Heart left ventricle (tissue), 16 donors: ENCODE results near the gene PARS2. TPM values are rescaled to one million over a fixed set of nuclear protein-coding genes. Genes with fewer than 3 reads are reported as not detected.
A peak's percentile ranks its signal among the peaks of the same experiment; 100 is the strongest.

Experiments
- ATAC-seq, 4 donors: fragments of 200-7000 bp; cut with Tn5 transposase; one replicate each; pipeline ENCODE4 v1.9.1; 2020 to 2022; ENCODE audit warnings: moderate library complexity in 4 of 4, mild to moderate bottlenecking in 3 of 4, moderate number of reproducible peaks in 1 of 4
- DNase-seq, 5 donors: peaks; one replicate each; pipeline ENCODE4 v3.0.0-alpha.2; 2020
- H3K27ac ChIP-seq, 12 donors: fragments of 200-600 bp; sonication (generic) in 4 of 12; one replicate each; pipeline versions ENCODE4 v1.5.0 to v1.8.0; 2016 to 2022; ENCODE audit warnings: mild to moderate bottlenecking in 2 of 12
- H3K27me3 ChIP-seq, 9 donors: fragments of 200-600 bp; sonication (generic) in 2 of 9; one replicate each; pipeline versions ENCODE4 v1.5.1 to v1.8.0; 2016 to 2022; ENCODE audit warnings: mild to moderate bottlenecking in 3 of 9
- H3K36me3 ChIP-seq, 9 donors: fragments of 200-600 bp; sonication (generic) in 2 of 9; one replicate each; pipeline versions ENCODE4 v1.5.0 to v1.8.0; 2018 to 2022; ENCODE audit warnings: mild to moderate bottlenecking in 2 of 9
- H3K4me1 ChIP-seq, 12 donors: fragments of 200-600 bp; sonication (generic) in 4 of 12; one replicate each; pipeline versions ENCODE4 v1.5.0 to v1.8.0; 2016 to 2022; ENCODE audit warnings: mild to moderate bottlenecking in 3 of 12
- H3K4me3 ChIP-seq, 12 donors: fragments of 200-600 bp; sonication (generic) in 4 of 12; one replicate each; pipeline versions ENCODE4 v1.5.0 to v1.8.0; 2017 to 2022; ENCODE audit warnings: mild to moderate bottlenecking in 9 of 12, moderate library complexity in 4 of 12
- H3K9me3 ChIP-seq, 12 donors: fragments of 200-600 bp; sonication (generic) in 4 of 12; one replicate each; pipeline versions ENCODE4 v1.5.0 to v1.8.0; 2016 to 2022; ENCODE audit warnings: mild to moderate bottlenecking in 1 of 12
- CTCF ChIP-seq, 12 donors: fragments of 200-600 bp; sonication (generic) in 4 of 12; IDR thresholded peaks; one replicate each; pipeline versions ENCODE4 v1.5.0 to v1.8.0; 2018 to 2022; ENCODE audit warnings: antibody characterized with exemption in 12 of 12, mild to moderate bottlenecking in 5 of 12
- POLR2A ChIP-seq, 2 donors: fragments of 450-650 bp; IDR thresholded peaks; one replicate each; pipeline ENCODE4 v1.6.1; 2017; ENCODE audit warnings: antibody characterized with exemption in 2 of 2, mild to moderate bottlenecking in 2 of 2, moderate library complexity in 2 of 2
- WGBS, 4 donors: extraction: QIAGEN DNeasy Blood & Tissue Kit in 2 of 4; methylation state at CpG; one replicate each; pipeline versions ENCODE4 v1.1.5 to v1.1.7; 2013 to 2018; 5-methylcytosine and 5-hydroxymethylcytosine counted together
- intact Hi-C, 10 donors: fragments of 100-400 bp; cut with DNase I; formaldehyde crosslinking; loops; one replicate each; pipeline versions ENCODE4 v1.11.1 to v1.14.2; 2022
- polyA plus RNA-seq, 2 donors: library from polyadenylated mRNA; stranded (reverse); fragments of 200-250 nt; gene quantifications; one replicate each; pipeline ENCODE4 v1.2.3, GENCODE V29; 2013
- total RNA-seq, 9 donors: library from RNA; depleted of rRNA in 2 of 9; stranded (reverse); fragments of >200 nt in 2 of 9; fragmentation: NEBNext Ultra II Directional in 3 of 9; extraction: Animal tissue kit (Norgen Biotek cat#: 25700) in 3 of 9; gene quantifications; one replicate each; pipeline versions ENCODE4 v1.1.0 to v1.2.4, GENCODE V29; 2016 to 2023
- donor health status: ischemic (EF 13 %, LVEDD 7.1; RV severe dilation, severe dysfunction).
- donor health status: healthy with polysubstance abuse.
- donor health status: DM: no; HTN: yes; CAD: no.
- donor health status: DM: no; HTN: no; CAD: no.
- donor health status: ischemic (EF 25% LVEDD 6.9; RV normal size, moderate dysfunction).
- donor health status: ischemic (EF 25% LVEDD 5.7; RV mildly dilated, moderate dysfunction).
- donor health status: healthy.
- donor health status: DM: yes; HTN: yes; CAD: no.
- donor health status: ischemic (EF 35%, LVEDD 5.7; RV mildly dilated, moderate dysfunction).
- donor health status: nonischemic (EF 11% LVEDD 7.7; RV severe dilation, severe dysfunction).
- donor health status: DM: yes; HTN: yes; CAD: no.
- donor health status: PGD.
- donor health status: ischemic (EF 29% LVEDD 5.4; RV normal size, mild dysfunction).
- donor health status: nonischemic (EF 23%, LVEDD 6.1; RV moderate dilation, normal function).

Gene PARS2
- total and polyA plus RNA-seq, 11 donors = 1.7 to 7.7 (median 4.7) TPM

- ATAC-seq = no peak
- Histone ChIP-seq H3K36me3 (peaks cover 0 to 96% (median 91%) of the 10 kb centered on the region in 9 donors), H3K4me1 (peaks cover 0 to 8% (median 3%) of the 10 kb centered on the region in 12 donors), H3K9me3 (peaks cover 0 to 14% (median 0%) of the 10 kb centered on the region in 12 donors), H3K4me3 (no peak overlapping the region), H3K27ac (no peak overlapping the region), H3K27me3 (no peaks in the 10 kb centered on the region)
- no peak for TF ChIP-seq POLR2A (IDR thresholded peaks at IDR 0.05)
- TF ChIP-seq CTCF (IDR thresholded peaks at IDR 0.05) = no peak
- DNase-seq = no peak
- intact Hi-C loops = no loop called here
Observed at GRCh38 chr1:54721719-54722118, 42.6 kb downstream of the PARS2 start.

GRCh38 chr1:54716299-54717047 lies 47.9 kb downstream of the PARS2 start:
- WGBS, 4 donors = 46 to 53% (median 48%) methylated on average over 8 of the region's 8 CpGs
- TF ChIP-seq CTCF (IDR thresholded peaks at IDR 0.05) (no peak), POLR2A (IDR thresholded peaks at IDR 0.05) (no peak)
- intact Hi-C loops = loop anchor here in 3 of 10 donors (1.0 to 5.0 kb wide), 2 partner anchors 46 to 48 kb away; partner anchors contain the start of gene PARS2 (in 3 of the 3)
- H3K27ac ChIP-seq = peak overlapping the region in 11 of 12 donors; percentile 40 to 82 (median 74)
- peaks cover 0 to 43% (median 38%) of the 10 kb centered on the region in 9 donors for H3K36me3 ChIP-seq
- ATAC-seq (no peak), DNase-seq (no peak)
- no peaks in the 10 kb centered on the region for H3K27me3 ChIP-seq
- peaks cover 0 to 23% (median 12%) of the 10 kb centered on the region in 12 donors for H3K4me1 ChIP-seq
- no peaks in the 10 kb centered on the region for H3K9me3 ChIP-seq
- peak overlapping the region; percentile 49 to 94 (median 86) for H3K4me3 ChIP-seq

- H3K27ac ChIP-seq = peak within 1 kb of the TSS in 11 of 12 donors; percentile 40 to 82 (median 74)
- ATAC-seq (peak; percentile 93 to 99 (median 98)), DNase-seq (peak; percentile 85 to 93 (median 86))
- TF ChIP-seq CTCF (IDR thresholded peaks at IDR 0.05) (peak in 2 of 12 donors; percentile 8 to 21), POLR2A (IDR thresholded peaks at IDR 0.05) (peak in 1 of 2 donors; percentile 75)
- peaks cover 0 to 36% (median 31%) of the 10 kb centered on the region in 9 donors for H3K36me3 ChIP-seq
- intact Hi-C loops = loop anchor here in 4 of 10 donors (1.0 to 5.0 kb wide), 3 partner anchors 47 to 49 kb away; partner anchors contain the start of gene PARS2 (in 4 of the 4)
- H3K4me3 ChIP-seq = peak within 1 kb of the TSS; percentile 49 to 94 (median 86)
- H3K27me3 ChIP-seq = no peaks in the 10 kb centered on the region
- peaks cover 0 to 23% (median 12%) of the 10 kb centered on the region in 12 donors for H3K4me1 ChIP-seq
- no peaks in the 10 kb centered on the region for H3K9me3 ChIP-seq
- WGBS, 4 donors = 0 to 1% (median 1%) methylated on average over 29 to 51 of the region's 51 CpGs
Observed at GRCh38 chr1:54715493-54716298, 48.6 kb downstream of the PARS2 start, which contains the start of gene TTC4. TSS of gene TTC4 (plus strand) at chr1:54715861. CDS start at chr1:54715909, 48 bp downstream.
